DOHH2 (cell line): ENCODE results near the gene ANKMY1.

Experiments used
- EZH2phosphoT487 ChIP-seq: fragments of 200-600 bp; sonication (generic); IDR thresholded peaks from 2 replicates; pipeline ENCODE4 v1.6.1; 2017; ENCODE audit warnings: borderline replicate concordance, mild to moderate bottlenecking, antibody characterized with exemption, low read length, moderate library complexity, mixed read lengths
- TF ChIP-seq, protein P1 (sequence below): fragments of 200-600 bp; sonication (generic); IDR thresholded peaks from one replicate; pipeline ENCODE4 v1.5.1; 2014; ENCODE audit warnings: antibody characterized with exemption, mild to moderate bottlenecking, low read depth, low read length; ENCODE audit not compliant: poor library complexity, severe bottlenecking

GRCh38 chr2:240433973-240434727 lies 123.6 kb downstream of the ANKMY1 start:
- TF ChIP-seq, protein P1, sequence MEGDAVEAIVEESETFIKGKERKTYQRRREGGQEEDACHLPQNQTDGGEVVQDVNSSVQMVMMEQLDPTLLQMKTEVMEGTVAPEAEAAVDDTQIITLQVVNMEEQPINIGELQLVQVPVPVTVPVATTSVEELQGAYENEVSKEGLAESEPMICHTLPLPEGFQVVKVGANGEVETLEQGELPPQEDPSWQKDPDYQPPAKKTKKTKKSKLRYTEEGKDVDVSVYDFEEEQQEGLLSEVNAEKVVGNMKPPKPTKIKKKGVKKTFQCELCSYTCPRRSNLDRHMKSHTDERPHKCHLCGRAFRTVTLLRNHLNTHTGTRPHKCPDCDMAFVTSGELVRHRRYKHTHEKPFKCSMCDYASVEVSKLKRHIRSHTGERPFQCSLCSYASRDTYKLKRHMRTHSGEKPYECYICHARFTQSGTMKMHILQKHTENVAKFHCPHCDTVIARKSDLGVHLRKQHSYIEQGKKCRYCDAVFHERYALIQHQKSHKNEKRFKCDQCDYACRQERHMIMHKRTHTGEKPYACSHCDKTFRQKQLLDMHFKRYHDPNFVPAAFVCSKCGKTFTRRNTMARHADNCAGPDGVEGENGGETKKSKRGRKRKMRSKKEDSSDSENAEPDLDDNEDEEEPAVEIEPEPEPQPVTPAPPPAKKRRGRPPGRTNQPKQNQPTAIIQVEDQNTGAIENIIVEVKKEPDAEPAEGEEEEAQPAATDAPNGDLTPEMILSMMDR = no peak
- no peak for TF ChIP-seq EZH2phosphoT487
